Activated CD4-positive, alpha-beta T cell treated with anti-CD3 and anti-CD28 coated beads, Interleukin-2, amount 50 U/mL, for 16 hours (primary cell): ENCODE data around the gene ACER2.
"Not testable (repeated sequence)": the region's sequence is repeated elsewhere in the genome, so short reads cannot be mapped to it uniquely, and the experiment has no call there.

ENCODE experiments used
- DNase-seq: peaks from one replicate; pipeline ENCODE4 v3.0.0-alpha.2; 2020

Gene ACER2

DNA sequence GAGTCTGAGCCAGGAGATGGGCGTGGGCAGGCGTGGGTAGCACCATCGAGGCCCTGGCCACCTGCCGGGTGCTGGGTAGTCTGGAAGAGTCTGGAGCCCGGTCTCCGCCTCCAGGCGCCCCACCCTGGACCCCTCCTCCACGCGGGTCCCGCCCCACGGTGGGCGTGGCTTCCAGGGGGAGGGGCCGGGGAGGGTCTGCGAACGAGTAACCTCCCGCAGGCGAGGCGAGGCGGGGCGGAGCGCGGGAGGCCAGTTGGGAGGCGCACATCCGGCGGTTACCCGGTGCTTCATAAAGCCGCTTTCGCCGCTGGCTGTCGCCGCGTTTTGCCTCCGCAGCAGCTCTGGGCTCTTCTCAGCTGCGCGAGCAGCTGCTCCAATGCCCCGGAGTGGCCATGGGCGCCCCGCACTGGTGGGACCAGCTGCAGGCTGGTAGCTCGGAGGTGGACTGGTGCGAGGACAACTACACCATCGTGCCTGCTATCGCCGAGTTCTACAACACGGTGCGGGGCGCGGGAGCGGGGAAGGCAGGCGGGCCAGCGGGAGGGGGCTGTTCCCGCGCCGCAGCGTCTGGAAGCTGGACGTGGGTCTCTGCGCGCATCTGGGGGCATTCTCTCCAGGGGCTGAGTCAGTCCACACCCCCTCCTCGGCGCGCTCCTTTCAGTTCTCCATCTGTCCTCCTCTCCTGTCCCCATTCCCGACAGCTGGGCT, at the start of gene ACER2:
TSS of gene ACER2 (plus strand) at position 317 of the 708 bp plus-strand sequence. CDS start at position 393, 76 bp downstream.
- DNase-seq = peak; percentile 95

GRCh38 chr9:19369107-19369506, 39.7 kb upstream of the ACER2 start:
- no peak for DNase-seq

DNA sequence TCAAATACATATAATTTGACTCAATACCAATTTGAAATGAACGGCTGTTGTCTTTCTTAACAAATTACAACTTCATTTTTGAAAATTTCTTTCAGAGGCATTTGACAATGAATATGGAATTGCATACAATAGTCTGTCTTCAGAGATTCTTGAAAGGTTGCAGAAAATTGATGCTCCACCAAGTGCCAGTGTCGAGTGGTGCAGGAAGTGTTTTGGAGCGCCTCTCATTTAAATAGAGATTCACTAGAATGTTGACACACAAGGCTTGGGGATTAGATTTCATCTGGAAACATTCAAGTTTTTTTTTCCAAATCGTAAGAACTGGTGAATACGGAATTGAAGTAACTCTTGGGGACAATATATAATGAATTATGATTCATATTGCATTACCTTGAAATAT, 36.9 kb upstream of the ACER2 start:
- no peak for DNase-seq

DNA sequence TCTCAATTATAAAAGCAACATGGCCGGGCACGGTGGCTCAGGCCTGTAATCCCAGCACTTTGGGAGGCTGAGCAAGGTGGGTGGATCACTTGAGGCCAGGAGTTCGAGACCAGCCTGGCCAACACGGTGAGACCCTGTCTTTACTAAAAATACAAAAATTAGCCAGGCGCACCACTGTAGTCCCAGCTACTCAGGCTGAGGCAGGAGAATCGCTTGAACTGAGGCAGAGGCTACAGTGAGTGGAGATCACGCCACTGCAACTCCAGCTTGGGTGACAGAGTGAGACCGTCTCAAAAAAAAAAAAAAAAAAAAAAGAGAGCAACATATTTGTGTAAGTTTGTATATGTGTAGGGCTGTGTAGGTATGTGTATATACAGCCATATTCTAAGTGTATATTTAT, 36.2 kb upstream of the ACER2 start:
- no peak for DNase-seq

- no peak for DNase-seq
These were observed 35.3 kb upstream of the ACER2 start for GRCh38 chr9:19373527-19373926.

GRCh38 chr9:19375538-19375937, 33.3 kb upstream of the ACER2 start:
- no peak for DNase-seq

- DNase-seq = no peak
These were observed 31.9 kb upstream of the ACER2 start for GRCh38 chr9:19376931-19377330.

- DNase-seq = no peak
These were observed 30.6 kb upstream of the ACER2 start for GRCh38 chr9:19378164-19378563.

- DNase-seq = no peak
These were observed 30.2 kb upstream of the ACER2 start for GRCh38 chr9:19378647-19379046.

- DNase-seq = no peak
These were observed 29.5 kb upstream of the ACER2 start for GRCh38 chr9:19379283-19379682.

DNA sequence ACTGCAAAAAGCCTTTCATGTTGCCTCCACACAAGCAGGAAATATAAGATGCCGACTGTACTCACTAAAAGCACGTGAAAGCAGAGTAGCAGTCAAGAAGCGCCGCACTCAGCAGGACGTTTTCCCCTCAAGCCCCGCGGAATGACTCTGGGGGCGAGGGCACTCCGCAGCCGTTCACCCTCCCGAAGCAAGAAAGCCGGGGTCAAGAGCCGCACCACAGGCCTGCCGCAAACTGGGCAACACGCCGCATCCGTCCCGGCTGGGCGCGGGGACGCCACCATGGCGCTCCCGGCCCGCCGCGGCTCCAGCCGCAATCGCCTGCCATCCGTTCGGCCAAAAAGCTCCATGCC, 29.1 kb upstream of the ACER2 start:
- peak; percentile 41 for DNase-seq

DNA sequence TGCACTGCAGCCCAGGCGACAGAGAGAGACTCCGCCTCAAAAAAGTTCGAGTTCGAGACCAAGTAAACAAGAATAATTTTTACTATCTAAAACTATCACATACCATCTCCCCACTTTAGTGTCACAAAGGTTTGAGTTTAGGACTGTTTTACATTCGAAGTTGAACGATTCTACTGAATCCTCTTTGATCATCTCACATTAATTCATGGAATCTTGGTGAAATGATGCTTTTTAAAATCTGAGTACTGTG, 28.1 kb upstream of the ACER2 start:
- no peak for DNase-seq

DNA sequence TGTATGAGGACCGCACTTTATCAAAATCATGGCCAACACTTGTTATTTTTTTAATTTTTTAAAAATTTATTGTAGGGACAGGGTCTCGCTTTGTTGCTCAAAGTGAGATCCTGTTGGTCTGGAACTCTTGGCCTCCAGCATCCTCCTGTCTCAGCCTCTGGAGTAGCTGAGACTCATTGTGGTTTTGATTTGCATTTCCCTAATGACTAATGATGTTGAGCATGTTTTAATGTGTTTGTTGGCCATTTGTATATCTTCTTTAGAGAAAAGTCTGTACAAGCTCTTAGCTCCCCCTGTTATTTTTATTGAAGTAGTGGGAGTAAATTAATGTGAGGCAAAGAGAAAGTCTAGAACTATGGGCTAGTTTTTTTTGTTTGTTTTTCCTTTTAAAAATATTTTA, 27.2 kb upstream of the ACER2 start:
- DNase-seq = no peak

- not testable (repeated sequence) for DNase-seq
These were observed 23.6 kb upstream of the ACER2 start for GRCh38 chr9:19385212-19385611.

DNA sequence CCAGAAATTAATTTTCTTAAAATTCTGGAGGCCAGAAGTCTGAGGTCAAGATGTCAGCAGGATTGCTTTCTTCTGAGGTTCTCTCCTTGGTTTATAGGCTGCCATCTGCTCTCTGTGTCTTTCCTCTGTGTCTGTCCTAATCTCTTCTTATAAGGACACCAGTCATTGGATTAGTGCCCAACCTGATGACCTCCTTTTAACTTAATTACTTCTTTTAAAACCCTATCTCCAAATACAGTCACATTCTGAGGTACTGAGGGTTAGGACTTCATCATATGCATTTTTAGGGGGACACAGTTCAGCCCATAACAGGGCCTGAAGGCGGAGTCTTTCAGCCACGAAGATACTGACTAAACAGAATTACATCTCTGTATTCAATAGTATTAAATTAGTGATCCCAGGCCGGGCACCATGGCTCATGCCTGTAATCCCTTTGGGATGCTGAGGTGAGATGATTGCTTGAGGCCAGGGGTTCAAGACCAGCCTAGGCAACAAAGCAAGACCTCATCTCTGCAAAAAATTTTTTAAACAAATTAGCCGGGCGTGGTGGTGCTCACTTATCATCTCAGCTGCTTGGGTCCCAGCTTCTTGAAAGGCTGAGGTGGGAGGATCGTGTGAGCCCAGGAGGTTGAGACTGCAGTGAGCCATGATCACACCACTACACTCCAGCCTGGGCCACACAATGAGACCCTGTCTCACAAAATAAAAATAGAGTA, 22.9 kb upstream of the ACER2 start:
- no peak for DNase-seq

DNA sequence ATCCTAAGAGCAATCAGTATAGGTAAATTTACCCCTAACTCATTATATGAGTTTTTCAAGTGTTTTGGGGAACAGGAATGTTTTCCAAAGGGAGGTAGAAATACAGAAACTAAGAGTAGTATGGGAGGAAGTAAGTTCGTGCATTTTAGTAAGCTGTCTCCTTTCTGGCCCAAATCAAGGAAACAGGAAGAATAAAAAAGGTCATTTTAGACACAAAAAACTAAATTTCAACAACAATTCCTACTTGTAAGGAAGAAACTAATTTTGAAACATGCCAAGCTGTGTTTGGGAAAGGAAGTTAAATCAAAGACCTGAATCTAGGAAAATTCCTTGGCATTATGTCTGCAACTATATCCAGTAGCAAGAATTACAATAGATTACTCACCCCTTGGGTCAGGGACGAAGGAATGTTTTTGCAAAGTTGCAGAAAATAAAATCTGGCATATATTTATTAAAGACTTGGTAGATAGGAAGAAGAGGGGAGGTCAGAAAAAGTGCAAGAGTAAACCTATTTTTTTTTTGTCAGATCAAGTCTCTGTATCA, 22.2 kb upstream of the ACER2 start:
- no peak for DNase-seq

GRCh38 chr9:19387317-19387716, 21.5 kb upstream of the ACER2 start:
- no peak for DNase-seq

DNA sequence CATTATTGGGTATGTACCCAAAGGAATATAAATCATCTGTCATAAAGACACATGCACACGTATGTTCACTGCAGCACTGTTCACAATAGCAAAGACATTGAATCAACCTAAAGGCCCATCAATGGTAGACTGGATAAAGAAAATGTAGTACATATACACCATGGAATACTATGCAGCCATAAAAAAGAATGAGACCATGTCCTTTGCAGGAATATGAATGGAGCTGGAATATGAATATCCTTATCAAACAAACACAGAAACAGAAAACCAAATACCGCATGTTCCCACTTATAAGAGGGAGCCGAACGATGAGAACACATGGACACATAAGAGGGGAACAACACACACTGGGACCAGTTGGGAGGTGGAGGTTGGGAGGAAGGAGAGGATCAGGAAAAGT, 19.3 kb upstream of the ACER2 start:
- DNase-seq = not testable (repeated sequence)

DNA sequence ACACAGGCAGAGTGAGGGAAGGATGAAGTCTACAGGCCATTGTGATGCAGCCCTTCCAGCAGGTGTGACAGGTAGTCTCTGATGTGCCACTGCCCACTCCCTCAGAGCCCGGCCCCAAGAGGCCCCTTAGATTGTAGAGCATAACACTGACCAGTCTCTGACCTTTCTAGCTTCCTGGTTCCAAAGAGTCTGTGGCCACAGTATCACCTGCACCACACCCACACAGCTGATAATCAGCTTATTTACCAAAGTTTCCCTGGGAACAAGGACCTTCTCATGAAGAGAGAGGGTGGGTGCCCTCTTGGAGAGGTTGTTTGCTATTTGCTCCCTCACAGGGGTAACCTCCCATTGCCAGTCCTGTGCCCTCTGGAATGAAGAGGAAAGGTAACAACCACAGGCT, 11.0 kb upstream of the ACER2 start:
- DNase-seq = no peak

DNA sequence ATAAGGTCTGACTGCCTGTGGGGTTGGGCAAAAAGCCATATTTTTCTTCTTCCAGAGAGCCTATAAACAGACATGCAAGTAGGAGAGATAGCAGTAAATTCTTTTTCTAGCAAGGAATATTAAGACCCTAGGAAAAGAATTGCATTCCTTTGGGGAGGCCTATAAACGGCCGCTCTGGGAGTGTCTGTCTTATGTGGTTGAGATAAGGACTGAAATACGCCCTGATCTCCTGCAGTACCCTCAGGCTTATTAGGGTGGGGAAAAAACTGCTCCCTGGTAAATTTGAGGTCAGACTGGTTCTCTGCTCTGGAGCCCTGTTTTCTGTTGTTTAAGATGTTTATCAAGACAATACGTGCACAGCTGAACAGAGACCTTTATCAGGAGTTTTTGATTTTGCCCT, 5.6 kb upstream of the ACER2 start:
- DNase-seq = not testable (repeated sequence)

DNA sequence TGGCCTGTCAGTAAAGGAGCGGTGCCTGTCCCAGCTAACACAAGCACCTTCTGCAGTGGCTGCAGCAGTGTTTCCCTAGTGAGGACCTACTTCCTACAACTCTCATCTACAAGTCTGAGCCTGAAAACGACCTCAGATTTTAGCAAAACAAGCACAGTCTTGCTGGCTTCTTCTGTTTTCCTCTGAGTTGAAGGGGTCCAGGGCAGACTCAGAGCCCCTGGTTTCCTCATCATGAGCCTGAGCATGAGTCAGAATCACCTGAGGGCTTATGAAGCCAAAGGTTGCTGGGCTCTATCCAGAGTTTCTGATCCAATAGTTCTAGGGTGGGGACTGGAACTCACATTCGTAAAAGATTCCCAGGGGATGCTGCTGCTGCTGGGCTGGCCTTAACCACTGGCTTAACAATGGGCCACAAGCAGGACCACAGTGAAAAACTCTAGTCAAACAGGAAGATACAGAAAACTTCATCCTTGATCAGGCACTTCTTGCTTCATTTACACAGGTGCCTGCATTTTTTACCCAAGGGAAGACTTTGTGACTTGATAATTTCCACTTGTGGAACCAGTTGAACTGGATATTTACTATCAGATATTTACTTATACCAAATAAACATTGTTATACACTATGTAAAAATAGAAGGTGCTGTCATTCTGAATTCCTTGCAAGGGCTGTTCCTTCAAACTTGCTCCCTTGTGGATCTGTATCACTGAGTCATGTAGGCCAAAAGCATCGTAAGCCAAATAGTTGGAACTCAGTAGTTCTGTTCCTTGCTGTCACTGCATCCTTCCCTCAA, 4.3 kb upstream of the ACER2 start:
- no peak for DNase-seq

- DNase-seq = no peak
These were observed 3.0 kb upstream of the ACER2 start for GRCh38 chr9:19405771-19406170.

DNA sequence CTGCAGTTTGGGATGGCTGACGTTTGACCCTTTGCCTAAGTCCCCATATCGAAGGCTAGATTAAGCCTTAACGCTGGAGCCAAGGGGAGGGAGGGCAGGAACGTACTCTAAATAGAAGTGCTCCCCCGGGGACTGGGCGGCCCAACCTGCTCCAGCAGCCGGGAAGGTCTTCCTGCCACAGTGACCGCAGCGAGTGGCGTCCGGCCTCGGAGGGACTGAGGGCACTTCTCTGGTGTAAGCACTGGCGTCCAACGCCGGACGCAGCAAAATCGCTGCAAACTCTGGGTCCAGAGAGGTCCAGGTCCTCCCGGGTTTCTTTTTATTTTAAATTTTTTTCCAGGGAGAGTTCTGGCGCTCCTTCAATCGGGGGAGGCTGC, 505 bp upstream of the ACER2 start:
- no peak for DNase-seq
